Liver (tissue), 2 donors: ENCODE measurements around the gene FCF1.

Experiments used
- ZBTB33 ChIP-seq: IDR thresholded peaks from 2 replicates; pipeline ENCODE4 v1.6.1; 2016; ENCODE audit warnings: antibody characterized with exemption
- TF ChIP-seq, protein P1 (sequence below): fragments of 150-350 bp; IDR thresholded peaks from 2 replicates; pipeline ENCODE4 v1.5.1; 2017; ENCODE audit warnings: improper control_type of control experiment, low read depth, low read length; ENCODE audit not compliant: missing input control
- donor health status: healthy.

GRCh38 chr14:74754157-74754556 is 41.2 kb downstream of the FCF1 start:
- TF ChIP-seq, protein P1, sequence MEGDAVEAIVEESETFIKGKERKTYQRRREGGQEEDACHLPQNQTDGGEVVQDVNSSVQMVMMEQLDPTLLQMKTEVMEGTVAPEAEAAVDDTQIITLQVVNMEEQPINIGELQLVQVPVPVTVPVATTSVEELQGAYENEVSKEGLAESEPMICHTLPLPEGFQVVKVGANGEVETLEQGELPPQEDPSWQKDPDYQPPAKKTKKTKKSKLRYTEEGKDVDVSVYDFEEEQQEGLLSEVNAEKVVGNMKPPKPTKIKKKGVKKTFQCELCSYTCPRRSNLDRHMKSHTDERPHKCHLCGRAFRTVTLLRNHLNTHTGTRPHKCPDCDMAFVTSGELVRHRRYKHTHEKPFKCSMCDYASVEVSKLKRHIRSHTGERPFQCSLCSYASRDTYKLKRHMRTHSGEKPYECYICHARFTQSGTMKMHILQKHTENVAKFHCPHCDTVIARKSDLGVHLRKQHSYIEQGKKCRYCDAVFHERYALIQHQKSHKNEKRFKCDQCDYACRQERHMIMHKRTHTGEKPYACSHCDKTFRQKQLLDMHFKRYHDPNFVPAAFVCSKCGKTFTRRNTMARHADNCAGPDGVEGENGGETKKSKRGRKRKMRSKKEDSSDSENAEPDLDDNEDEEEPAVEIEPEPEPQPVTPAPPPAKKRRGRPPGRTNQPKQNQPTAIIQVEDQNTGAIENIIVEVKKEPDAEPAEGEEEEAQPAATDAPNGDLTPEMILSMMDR: no peak
- TF ChIP-seq ZBTB33: no peak
